ENCODE measurements around the gene PPDPF.
A peak's percentile ranks its signal among the peaks of the same experiment; 100 is the strongest.

Gene PPDPF

DNA sequence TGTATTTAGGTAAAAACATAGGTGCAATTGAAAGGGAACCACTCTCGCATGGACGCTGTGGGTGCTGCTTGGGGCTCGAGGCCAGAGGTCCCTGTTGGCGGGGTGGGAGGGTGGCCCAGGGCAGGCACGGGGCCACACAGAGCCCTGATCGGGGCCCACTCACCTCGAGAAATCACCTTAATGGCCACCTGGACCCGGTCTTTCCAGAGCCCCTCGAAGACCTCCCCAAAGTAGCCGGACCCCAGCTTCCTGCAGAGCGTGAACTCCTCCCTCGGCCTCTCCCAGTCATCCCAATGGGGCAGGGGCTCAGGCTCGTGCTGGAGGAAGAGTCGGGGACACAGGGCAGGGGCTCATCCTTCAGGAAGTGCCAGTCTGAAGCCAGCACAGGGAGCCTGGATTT lies 12.8 kb downstream of the PPDPF start:
- no peak overlapping the region for H3K27ac Mint-ChIP-seq
- H3K36me3 Mint-ChIP-seq = peaks cover 11% of the 10 kb centered on the region
- no peak for ATAC-seq
- peaks cover 32% of the 10 kb centered on the region for H3K4me1 Mint-ChIP-seq
- DNase-seq (ENCODE audit: low spot score in 2 of 2) = no peak
- H3K4me3 Mint-ChIP-seq = no peak overlapping the region
- no peaks in the 10 kb centered on the region for H3K9me3 Mint-ChIP-seq

GRCh38 chr20:63533871-63534393 lies 13.4 kb downstream of the PPDPF start:
- H3K27ac Mint-ChIP-seq = no peak overlapping the region
- H3K4me3 Mint-ChIP-seq = no peak overlapping the region
- DNase-seq (ENCODE audit: low spot score in 2 of 2) (no peak), ATAC-seq (no peak)
- H3K4me1 Mint-ChIP-seq = peaks cover 27% of the 10 kb centered on the region
- no peaks in the 10 kb centered on the region for H3K9me3 Mint-ChIP-seq
- H3K36me3 Mint-ChIP-seq = peaks cover 6% of the 10 kb centered on the region

DNA sequence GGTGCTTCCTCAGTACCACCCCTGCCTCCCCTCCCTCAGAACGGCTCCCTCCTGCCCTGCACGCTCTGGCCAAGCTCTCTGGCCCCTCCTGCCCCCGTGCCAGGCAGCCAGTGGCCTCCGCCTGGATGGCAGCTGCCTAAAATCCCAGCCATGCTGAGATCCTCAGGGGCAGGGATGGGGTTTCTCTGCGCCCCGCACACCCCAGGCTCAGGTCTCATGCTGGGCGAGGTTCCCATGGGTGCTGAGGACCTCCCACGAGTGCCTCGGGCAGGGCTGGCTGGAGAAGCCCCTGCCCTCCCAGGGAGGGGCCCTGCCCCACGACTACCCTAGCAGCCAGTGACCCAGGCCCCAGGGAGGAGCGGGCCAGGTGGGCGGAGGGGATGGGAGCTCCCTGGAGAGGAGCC lies 13.9 kb downstream of the PPDPF start:
- ATAC-seq (no peak), DNase-seq (ENCODE audit: low spot score in 2 of 2) (no peak)
- peaks cover 5% of the 10 kb centered on the region for H3K36me3 Mint-ChIP-seq
- H3K9me3 Mint-ChIP-seq = no peaks in the 10 kb centered on the region
- H3K4me1 Mint-ChIP-seq = peaks cover 26% of the 10 kb centered on the region
- no peak overlapping the region for H3K4me3 Mint-ChIP-seq
- H3K27ac Mint-ChIP-seq = no peak overlapping the region

DNA sequence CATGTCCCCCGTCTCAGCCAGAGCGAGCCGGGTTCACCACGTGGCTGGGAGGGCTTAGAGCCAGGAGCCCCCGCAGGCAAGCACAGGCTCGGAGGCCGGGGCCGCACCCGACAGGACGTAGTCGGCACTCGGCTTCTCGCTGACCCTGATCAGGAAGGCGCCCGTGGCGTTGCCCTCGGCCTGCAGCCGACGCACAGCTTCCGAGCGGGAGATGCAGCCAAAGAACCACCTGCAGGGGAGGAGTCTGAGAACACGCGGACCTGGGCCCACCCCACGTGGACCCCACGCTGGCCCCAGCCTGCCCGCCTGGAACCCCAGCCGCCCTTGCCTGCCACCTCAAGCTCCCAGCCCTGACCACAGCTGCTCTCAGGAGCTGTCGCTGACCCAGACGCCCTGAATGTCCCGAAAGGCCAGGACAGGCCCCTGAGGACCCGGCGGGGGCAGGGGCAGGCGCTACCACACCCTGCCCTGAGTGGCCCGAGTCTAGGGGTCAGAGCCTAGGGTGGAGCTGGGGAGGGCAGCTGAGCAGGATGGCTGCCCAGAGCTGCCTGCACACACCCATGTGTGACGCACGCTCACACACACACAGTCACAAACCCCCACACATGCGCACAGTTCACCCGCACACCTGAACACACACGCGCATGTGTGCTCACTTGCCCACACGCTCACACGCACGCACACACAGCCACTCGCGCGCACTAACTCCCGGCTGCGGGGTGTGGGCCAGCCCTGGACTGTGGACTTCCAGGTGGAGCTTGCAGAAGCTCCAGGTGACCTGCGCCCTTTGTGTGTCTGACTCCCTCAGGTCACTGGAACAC lies 14.5 kb downstream of the PPDPF start:
- no peak for DNase-seq (ENCODE audit: low spot score in 2 of 2)
- no peak overlapping the region for H3K27ac Mint-ChIP-seq

DNA sequence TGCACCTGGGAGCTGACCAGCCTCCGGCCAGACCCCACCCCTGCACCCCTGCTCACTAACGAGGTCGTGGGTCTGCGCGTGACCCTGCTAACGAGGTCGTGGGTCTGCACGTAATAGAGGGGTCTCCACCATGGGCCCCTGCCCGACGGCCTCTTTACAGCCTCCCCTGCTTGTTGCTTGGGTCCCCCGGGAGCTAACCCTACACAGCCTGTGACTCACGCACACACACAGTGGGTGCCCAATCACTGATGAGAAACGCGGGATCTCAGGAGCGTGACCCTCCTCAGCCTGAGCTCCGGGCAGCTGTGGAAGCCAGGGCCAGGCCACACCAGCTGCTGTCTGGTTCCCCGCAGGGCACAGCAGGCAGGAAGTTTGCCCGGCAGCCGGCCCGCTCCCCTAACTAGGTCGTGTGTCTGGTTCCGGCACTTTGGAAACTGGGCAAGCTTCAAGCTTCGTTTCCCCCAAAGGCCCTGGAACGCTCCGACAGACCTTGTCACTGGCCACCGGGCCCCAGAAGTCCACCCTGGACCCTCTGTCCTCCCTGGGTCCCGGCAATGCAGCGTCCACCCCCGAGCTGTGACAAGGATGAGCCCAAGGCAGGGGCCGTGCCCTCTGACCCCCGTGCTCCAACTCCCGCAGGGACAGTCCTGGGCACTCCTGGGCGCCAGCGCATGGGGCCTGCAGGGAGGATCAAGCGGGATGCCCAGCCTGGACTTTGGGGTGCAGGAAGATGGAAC lies 15.8 kb downstream of the PPDPF start:
- Mint-ChIP-seq H3K9me3 (no peaks in the 10 kb centered on the region), H3K36me3 (peaks cover 10% of the 10 kb centered on the region), H3K4me3 (peak overlapping the region; percentile 72), H3K4me1 (peaks cover 26% of the 10 kb centered on the region), H3K27ac (peak overlapping the region; percentile 84)
- DNase-seq (ENCODE audit: low spot score in 2 of 2) (no peak), ATAC-seq (no peak)

More for the DNA sequence above, 14.5 kb downstream of the PPDPF start:
- Mint-ChIP-seq H3K36me3 (peaks cover 5% of the 10 kb centered on the region), H3K4me1 (peaks cover 26% of the 10 kb centered on the region), H3K9me3 (no peaks in the 10 kb centered on the region), H3K4me3 (no peak overlapping the region)
- ATAC-seq = no peak

GRCh38 chr20:63536997-63537524 lies 16.5 kb downstream of the PPDPF start, which contains the start of gene PTK6:
Gene PTK6 (minus strand): TSS chr20:63537376. CDS start chr20:63537314, 62 bp downstream.
- no peak for DNase-seq (ENCODE audit: low spot score in 2 of 2)
- Mint-ChIP-seq H3K4me1 (peaks cover 22% of the 10 kb centered on the region), H3K9me3 (no peaks in the 10 kb centered on the region)

GRCh38 chr20:63537525-63538203 lies 17.1 kb downstream of the PPDPF start:
- H3K4me3 Mint-ChIP-seq = peak overlapping the region; percentile 72
- peak overlapping the region; percentile 84 for H3K27ac Mint-ChIP-seq
- DNase-seq (ENCODE audit: low spot score in 2 of 2) (peak; percentile 95 to 99), ATAC-seq (peak; percentile 96)
- H3K4me1 Mint-ChIP-seq = peaks cover 19% of the 10 kb centered on the region
- peaks cover 10% of the 10 kb centered on the region for H3K36me3 Mint-ChIP-seq
- H3K9me3 Mint-ChIP-seq = no peaks in the 10 kb centered on the region

More at GRCh38 chr20:63536997-63537524, 16.5 kb downstream of the PPDPF start, which contains the start of gene PTK6:
- H3K36me3 Mint-ChIP-seq = peaks cover 10% of the 10 kb centered on the region
- peak; percentile 15 for ATAC-seq
- peak within 1 kb of the TSS; percentile 84 for H3K27ac Mint-ChIP-seq
- H3K4me3 Mint-ChIP-seq = peak within 1 kb of the TSS; percentile 72

GRCh38 chr20:63538204-63539091 lies 17.9 kb downstream of the PPDPF start:
- DNase-seq (ENCODE audit: low spot score in 2 of 2) = no peak
- ATAC-seq = no peak
- Mint-ChIP-seq H3K36me3 (peaks cover 10% of the 10 kb centered on the region), H3K9me3 (no peaks in the 10 kb centered on the region), H3K4me1 (peaks cover 19% of the 10 kb centered on the region), H3K4me3 (peak overlapping the region; percentile 72), H3K27ac (peak overlapping the region; percentile 84)

DNA sequence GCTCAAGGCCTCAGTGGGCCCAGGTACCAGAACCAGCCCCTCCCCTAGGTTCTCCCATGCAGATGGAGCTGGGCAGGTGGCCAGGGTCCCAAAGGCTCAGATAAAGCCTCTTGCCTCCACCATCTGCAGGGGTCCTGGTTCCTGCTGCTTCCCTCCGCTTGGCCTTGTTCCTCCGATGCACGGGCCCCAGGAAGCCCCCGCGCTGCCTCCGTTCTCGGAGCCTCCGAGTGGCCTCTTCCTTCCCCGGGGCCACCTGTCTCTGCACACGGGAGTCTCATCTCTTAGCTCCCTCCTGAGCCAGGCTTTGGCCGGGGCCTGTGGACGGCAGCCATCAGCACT lies 18.5 kb downstream of the PPDPF start:
- Mint-ChIP-seq H3K36me3 (peaks cover 10% of the 10 kb centered on the region), H3K9me3 (no peaks in the 10 kb centered on the region), H3K4me3 (no peak overlapping the region)

DNA sequence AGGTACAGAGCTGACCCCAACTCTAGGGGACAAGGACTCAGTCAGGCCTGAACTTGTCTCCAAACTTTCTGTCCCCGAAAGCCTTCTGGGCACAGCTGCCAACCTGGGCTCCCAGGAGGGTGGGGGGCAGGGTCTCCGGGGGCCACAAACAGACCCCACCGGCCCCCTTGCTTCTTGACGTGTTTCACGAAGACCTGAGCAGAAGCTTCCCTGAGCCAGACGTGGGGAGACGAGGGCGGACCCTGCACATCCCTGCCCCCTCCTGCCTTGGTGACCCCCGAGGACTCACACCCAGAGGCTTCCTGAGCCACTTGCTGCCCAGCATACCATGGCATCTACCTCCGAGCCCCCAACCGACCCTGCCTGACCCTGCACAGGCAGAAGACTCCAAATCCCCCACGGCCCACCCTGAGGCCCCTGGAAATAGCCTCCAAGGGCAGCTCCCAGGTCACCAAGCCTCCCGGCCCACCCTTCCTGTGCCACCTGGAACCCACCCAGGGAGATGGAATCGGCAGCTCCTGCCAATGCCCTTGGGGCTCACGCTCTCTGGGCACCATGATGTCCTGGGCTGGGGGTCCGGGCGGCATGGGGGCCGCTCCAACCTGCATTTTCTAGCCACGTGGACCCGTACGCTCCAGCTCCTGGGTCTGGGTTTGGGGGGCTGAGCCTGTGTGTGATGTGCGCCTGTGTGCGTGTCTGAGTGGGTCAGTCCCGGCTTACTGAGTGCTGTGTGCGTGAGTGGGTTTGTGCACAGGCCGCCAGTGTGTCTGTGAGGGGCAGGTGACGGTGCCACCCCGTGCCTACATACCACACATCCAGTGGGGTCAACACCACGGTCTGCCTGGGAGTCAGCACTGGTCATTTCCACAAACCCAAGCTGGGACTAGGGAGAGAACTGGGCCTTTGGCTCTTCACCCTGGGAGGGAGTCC lies 19.1 kb downstream of the PPDPF start:
- H3K27ac Mint-ChIP-seq = peak overlapping the region; percentile 14
- ATAC-seq = no peak
- DNase-seq (ENCODE audit: low spot score in 2 of 2) = no peak
- H3K36me3 Mint-ChIP-seq = peaks cover 10% of the 10 kb centered on the region
- no peak overlapping the region for H3K4me3 Mint-ChIP-seq
- no peaks in the 10 kb centered on the region for H3K9me3 Mint-ChIP-seq
- peaks cover 19% of the 10 kb centered on the region for H3K4me1 Mint-ChIP-seq

More for the DNA sequence above, 18.5 kb downstream of the PPDPF start:
- no peak for DNase-seq (ENCODE audit: low spot score in 2 of 2)
- H3K4me1 Mint-ChIP-seq = peaks cover 19% of the 10 kb centered on the region
- H3K27ac Mint-ChIP-seq = peak overlapping the region; percentile 14
- ATAC-seq = no peak

DNA sequence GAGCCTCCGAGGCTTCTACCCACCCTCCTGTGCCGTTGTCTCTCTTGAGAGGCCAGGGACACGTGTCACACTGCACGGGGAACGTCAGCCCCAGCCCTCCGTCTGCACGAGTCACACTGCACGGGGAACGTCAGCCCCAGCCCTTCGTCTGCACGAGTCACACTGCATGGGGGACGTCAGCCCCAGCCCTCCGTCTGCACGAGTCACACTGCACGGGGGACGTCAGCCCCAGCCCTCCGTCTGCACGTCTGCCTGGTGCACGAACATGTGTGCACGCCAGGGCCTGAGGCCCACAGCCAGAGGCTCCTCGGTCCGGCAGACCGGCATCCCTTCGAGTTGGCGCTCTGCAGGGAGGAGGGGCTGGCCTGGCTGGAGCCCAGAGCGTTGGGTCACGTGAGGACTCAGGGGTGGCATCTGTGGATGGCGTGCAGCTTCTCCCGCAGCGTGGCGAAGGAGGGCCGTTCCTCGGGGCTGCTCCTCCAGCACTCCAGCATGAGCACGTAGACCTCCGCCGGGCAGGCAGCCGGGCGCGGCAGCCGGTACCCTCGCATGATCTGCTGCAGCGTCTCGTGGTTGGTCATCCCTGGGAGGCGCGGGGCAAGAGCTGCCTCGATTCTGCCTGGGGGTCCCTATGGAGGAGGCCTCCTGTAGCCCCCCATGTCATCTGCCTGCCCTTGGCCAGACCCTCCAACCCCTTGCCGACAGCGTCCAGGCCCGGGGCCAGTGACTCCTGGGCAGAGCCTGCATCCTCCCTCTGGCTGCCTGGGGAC lies 20.0 kb downstream of the PPDPF start:
- ATAC-seq = no peak
- Mint-ChIP-seq H3K4me1 (peaks cover 25% of the 10 kb centered on the region), H3K27ac (no peak overlapping the region), H3K36me3 (peaks cover 10% of the 10 kb centered on the region), H3K9me3 (no peaks in the 10 kb centered on the region), H3K4me3 (no peak overlapping the region)
- DNase-seq (ENCODE audit: low spot score in 2 of 2) = no peak

GRCh38 chr20:63541371-63541770 lies 20.8 kb downstream of the PPDPF start:
- Mint-ChIP-seq H3K4me1 (peaks cover 22% of the 10 kb centered on the region), H3K27ac (no peak overlapping the region), H3K36me3 (peaks cover 7% of the 10 kb centered on the region), H3K9me3 (no peaks in the 10 kb centered on the region), H3K4me3 (no peak overlapping the region)
- ATAC-seq (no peak), DNase-seq (ENCODE audit: low spot score in 2 of 2) (no peak)

Data from stimulated activated effector memory CD8-positive, alpha-beta T cell treated with anti-CD3 and anti-CD28 coated beads, Interleukin-12 subunit alpha, Interleukin-12 subunit beta, amount 100 ng/mL, for 72 hours (primary cell).